ENCODE results near the gene KCNAB2.

KCNAB2 gene

GRCh38 chr1:6121021-6121421 is 75.3 kb downstream of the KCNAB2 start:
- H3K27me3 Mint-ChIP-seq: peaks cover 14% of the 10 kb centered on the region
- no peak overlapping the region for H3K4me3 Mint-ChIP-seq
- H3K4me1 Mint-ChIP-seq: no peaks in the 10 kb centered on the region
- ATAC-seq (no peak), DNase-seq (no peak)
- H3K27ac Mint-ChIP-seq: no peak overlapping the region
- H3K9me3 Mint-ChIP-seq: peaks cover 10 to 12% of the 10 kb centered on the region in 2 donors

GRCh38 chr1:6121651-6122370 is 76.1 kb downstream of the KCNAB2 start:
- H3K9me3 Mint-ChIP-seq: peaks cover 3 to 6% of the 10 kb centered on the region in 2 donors
- no peak overlapping the region for H3K4me3 Mint-ChIP-seq
- no peak overlapping the region for H3K27ac Mint-ChIP-seq
- H3K27me3 Mint-ChIP-seq: peaks cover 22% of the 10 kb centered on the region
- peaks cover 4% of the 10 kb centered on the region for H3K4me1 Mint-ChIP-seq
- ATAC-seq (no peak), DNase-seq (no peak)

DNA sequence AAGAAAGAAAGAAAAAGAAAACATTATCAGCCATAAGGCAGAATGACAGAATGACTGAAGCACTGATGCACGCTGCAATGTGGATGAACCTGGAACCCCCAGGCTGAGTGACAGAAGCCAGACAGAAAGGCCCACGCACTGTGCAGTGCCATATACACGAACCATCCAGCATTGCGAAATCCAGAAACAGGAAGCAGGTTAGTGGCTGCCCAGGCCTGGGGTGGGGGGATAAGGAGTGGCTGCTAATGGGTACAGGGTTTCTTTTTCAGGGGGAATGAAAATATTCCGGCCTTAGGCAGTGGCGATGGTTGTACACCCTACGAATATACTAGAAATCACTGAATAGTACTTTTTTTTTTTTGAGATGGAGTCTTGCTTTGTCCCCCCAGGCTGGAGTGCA is 77.4 kb downstream of the KCNAB2 start:
- ATAC-seq (no peak), DNase-seq (no peak)
- no peaks in the 10 kb centered on the region for H3K9me3 Mint-ChIP-seq
- no peak overlapping the region for H3K27ac Mint-ChIP-seq
- no peak overlapping the region for H3K4me3 Mint-ChIP-seq
- peaks cover 27% of the 10 kb centered on the region for H3K27me3 Mint-ChIP-seq
- H3K4me1 Mint-ChIP-seq: peaks cover 6% of the 10 kb centered on the region

DNA sequence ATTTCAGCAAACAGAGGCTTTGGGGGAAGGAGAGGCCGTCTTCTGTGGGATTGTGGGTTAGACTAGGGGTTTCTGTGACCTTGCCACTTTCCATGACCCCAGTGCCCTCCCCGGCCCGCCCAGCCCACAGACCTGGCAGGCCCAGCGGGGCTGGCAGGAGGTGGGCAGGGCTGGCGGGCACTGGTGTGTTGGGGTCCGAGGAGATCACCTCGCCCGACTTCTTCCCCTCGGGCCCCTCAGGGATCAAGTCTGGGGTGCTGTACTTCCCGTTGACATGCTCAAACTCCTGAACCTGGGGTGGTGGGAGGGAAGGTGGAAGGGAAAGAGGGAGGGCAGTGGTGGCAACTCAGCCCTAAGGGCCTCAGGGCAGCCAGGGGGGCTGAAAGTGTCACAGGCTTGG is 78.1 kb downstream of the KCNAB2 start:
- Mint-ChIP-seq H3K4me1 (peaks cover 6% of the 10 kb centered on the region), H3K4me3 (no peak overlapping the region), H3K27ac (no peak overlapping the region), H3K9me3 (no peaks in the 10 kb centered on the region), H3K27me3 (peaks cover 27% of the 10 kb centered on the region)
- no peak for ATAC-seq
- no peak for DNase-seq

DNA sequence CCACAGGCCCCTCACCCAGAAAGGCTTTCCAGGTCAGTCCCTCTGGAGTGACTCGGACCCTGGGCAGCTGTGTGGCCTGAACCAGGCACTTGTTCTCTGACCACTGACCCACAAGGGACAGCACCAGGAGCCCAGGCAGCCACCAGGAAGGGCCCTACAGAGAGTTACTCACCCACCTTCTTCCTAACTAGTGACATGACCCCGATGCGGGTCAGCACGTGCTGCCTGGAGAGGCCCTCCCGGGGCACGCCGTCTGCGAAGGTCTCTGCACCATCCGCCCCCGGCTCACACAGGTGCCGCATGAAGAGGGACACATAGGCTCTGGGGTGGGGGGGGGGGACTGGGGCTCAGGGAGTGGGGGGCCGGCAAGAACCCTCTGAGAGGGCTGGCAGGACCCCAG is 78.7 kb downstream of the KCNAB2 start:
- Mint-ChIP-seq H3K4me1 (peaks cover 6% of the 10 kb centered on the region), H3K9me3 (no peaks in the 10 kb centered on the region), H3K27ac (no peak overlapping the region), H3K4me3 (no peak overlapping the region), H3K27me3 (peaks cover 27% of the 10 kb centered on the region)
- DNase-seq (no peak), ATAC-seq (no peak)

DNA sequence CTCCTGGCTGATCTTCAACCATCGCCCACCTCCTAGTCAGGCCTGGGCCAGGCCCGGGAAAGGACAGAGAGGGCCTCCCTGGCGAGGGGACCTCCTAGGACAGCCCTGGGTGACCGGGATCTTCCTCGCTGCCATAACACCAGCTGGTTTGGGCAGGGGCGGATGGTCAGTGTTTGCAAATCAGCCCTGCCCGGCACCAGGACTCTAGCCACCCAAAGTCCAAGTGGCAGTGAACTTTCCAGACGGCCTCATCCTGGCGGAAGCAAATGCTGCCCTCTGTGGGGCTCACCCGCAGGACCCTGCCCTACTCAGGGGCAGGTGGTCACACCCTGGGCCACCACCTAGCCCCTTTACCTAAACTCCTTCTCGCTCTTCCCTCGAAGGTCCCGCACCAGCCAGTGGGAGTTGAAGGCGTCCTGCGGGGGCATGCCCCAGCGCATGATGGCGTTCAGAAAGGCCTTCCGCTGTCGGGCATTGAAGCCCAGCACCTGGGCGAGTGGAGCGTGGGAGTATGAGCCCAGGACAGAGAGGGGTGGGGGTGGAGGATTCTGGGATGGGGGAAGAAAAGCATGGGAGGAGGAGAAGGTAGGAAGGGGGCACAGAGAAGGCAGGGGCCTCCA is 79.2 kb downstream of the KCNAB2 start:
- ATAC-seq: no peak
- Mint-ChIP-seq H3K4me1 (peaks cover 6% of the 10 kb centered on the region), H3K9me3 (no peaks in the 10 kb centered on the region), H3K27me3 (peaks cover 27% of the 10 kb centered on the region), H3K27ac (no peak overlapping the region), H3K4me3 (no peak overlapping the region)
- no peak for DNase-seq

- Mint-ChIP-seq H3K4me1 (peaks cover 6% of the 10 kb centered on the region), H3K27ac (no peak overlapping the region), H3K4me3 (no peak overlapping the region), H3K9me3 (no peaks in the 10 kb centered on the region), H3K27me3 (peaks cover 27% of the 10 kb centered on the region)
- DNase-seq: no peak
- no peak for ATAC-seq
Measured at GRCh38 chr1:6125366-6125765, 79.7 kb downstream of the KCNAB2 start.

DNA sequence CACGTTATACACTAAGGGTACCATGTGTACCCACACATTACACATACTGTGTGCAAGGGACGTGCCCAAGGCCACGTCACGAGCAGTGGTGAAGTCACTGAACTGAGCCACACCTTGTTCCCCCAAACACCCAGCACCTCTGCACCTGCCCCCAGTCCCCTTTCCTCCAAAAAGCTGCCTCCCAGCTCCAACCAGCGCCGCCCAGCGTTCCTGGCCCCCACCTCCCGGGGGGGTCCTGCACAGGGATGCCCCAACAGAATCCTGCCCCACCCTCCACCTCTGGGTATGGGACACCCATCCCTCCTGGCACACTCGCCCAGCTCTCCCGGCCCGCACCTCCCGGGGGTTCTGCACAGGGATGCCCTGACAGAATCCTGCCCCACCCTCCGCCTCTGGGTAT is 80.3 kb downstream of the KCNAB2 start:
- Mint-ChIP-seq H3K9me3 (no peaks in the 10 kb centered on the region), H3K27me3 (peaks cover 27% of the 10 kb centered on the region), H3K4me3 (no peak overlapping the region), H3K4me1 (peaks cover 6% of the 10 kb centered on the region), H3K27ac (no peak overlapping the region)
- ATAC-seq (peak; percentile 40), DNase-seq (no peak)

DNA sequence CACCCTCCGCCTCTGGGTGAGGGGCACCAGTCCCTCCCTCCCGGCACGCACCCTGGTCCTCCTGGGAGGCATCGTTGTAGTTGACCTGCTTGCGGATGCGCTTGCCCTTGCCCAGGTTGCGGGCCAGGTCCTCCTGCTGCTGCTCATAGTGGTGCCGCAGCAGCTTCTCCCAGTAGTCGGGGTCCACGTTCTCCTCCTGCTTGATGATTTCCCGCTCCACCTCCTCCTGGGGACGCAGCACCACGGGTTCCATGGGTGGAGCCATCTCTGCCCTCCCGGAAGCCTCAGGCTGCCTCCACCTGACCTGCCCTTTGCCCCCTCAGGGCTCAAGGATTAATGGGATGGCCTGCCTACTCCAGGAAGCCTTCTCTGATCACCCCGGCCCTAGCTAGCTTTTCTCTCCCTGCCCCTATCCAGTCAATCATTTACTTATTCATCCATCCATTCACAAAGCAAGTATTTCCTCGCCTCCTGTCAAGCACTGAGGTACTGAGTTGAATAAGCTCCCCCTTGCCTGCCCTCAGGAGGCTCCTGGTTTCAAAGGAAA is 80.9 kb downstream of the KCNAB2 start:
- DNase-seq (no peak), ATAC-seq (no peak)
- Mint-ChIP-seq H3K4me3 (no peak overlapping the region), H3K27ac (no peak overlapping the region), H3K9me3 (peaks cover 0 to 1% of the 10 kb centered on the region in 2 donors), H3K27me3 (peaks cover 27% of the 10 kb centered on the region), H3K4me1 (peaks cover 6% of the 10 kb centered on the region)

- Mint-ChIP-seq H3K27ac (no peak overlapping the region), H3K27me3 (peaks cover 27% of the 10 kb centered on the region), H3K4me3 (no peak overlapping the region), H3K4me1 (peaks cover 6% of the 10 kb centered on the region), H3K9me3 (peaks cover 0 to 10% of the 10 kb centered on the region in 2 donors)
- DNase-seq: peak; percentile 45 to 53
- ATAC-seq: peak; percentile 82
Measured at GRCh38 chr1:6127587-6128163, 82.0 kb downstream of the KCNAB2 start.

- Mint-ChIP-seq H3K4me3 (no peak overlapping the region), H3K4me1 (peaks cover 6% of the 10 kb centered on the region), H3K9me3 (peaks cover 0 to 10% of the 10 kb centered on the region in 2 donors), H3K27ac (no peak overlapping the region), H3K27me3 (peaks cover 27% of the 10 kb centered on the region)
- DNase-seq (no peak), ATAC-seq (no peak)
Measured at GRCh38 chr1:6128276-6129081, 82.8 kb downstream of the KCNAB2 start.

- no peak for DNase-seq
- H3K27ac Mint-ChIP-seq: no peak overlapping the region
- peaks cover 27% of the 10 kb centered on the region for H3K27me3 Mint-ChIP-seq
- ATAC-seq: no peak
- H3K9me3 Mint-ChIP-seq: peaks cover 0 to 10% of the 10 kb centered on the region in 2 donors
- no peak overlapping the region for H3K4me3 Mint-ChIP-seq
- H3K4me1 Mint-ChIP-seq: peaks cover 6% of the 10 kb centered on the region
Measured at GRCh38 chr1:6129313-6129712, 83.6 kb downstream of the KCNAB2 start.

DNA sequence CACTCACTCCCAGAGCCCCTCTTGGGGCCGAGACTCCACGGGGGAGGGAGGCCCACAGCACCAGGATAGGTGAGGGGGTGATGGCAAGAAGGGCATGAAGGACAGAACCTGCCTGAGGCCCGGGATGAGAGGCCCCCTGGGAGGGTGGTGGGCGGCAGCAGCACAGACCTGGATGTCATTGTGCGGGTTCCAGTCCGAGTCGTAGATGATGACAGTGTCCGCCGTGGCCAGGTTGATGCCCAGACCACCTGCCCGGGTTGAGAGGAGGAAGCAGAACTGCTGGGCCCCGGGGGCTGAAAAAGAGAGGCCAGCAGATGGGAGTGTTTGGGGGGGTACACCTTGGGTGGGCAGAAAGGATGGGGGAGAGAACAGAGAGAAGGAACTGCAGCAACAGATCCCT is 84.3 kb downstream of the KCNAB2 start:
- ATAC-seq: no peak
- Mint-ChIP-seq H3K4me1 (peaks cover 6% of the 10 kb centered on the region), H3K9me3 (peaks cover 0 to 10% of the 10 kb centered on the region in 2 donors), H3K27ac (no peak overlapping the region), H3K4me3 (no peak overlapping the region), H3K27me3 (peaks cover 23% of the 10 kb centered on the region)
- no peak for DNase-seq

DNA sequence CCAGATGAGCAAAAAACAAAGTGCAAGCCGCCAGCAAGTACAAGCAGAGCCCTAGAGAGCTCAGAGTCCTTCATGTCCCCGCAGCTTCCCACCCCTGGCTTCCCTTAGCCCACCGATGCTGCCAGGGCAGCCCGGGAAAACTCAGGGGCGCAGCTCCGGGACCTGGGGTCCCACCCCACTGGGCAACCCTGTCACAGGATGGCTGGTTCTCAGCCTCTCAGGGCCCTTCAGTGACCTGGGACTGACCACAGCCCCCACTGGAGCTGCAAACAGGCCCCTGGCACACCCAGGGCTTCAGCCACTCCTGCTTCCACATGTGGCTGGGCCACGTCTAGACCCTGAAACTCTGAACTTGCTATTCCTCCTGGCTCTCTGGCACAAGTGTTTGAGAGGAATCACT is 84.9 kb downstream of the KCNAB2 start:
- Mint-ChIP-seq H3K27ac (no peak overlapping the region), H3K4me1 (peaks cover 6% of the 10 kb centered on the region), H3K4me3 (no peak overlapping the region), H3K9me3 (peaks cover 0 to 10% of the 10 kb centered on the region in 2 donors), H3K27me3 (peaks cover 17% of the 10 kb centered on the region)
- ATAC-seq (no peak), DNase-seq (no peak)

GRCh38 chr1:6131561-6131960 is 85.9 kb downstream of the KCNAB2 start:
- DNase-seq (no peak), ATAC-seq (no peak)
- Mint-ChIP-seq H3K4me1 (peaks cover 5% of the 10 kb centered on the region), H3K27ac (no peak overlapping the region), H3K9me3 (peaks cover 0 to 10% of the 10 kb centered on the region in 2 donors), H3K27me3 (peaks cover 8% of the 10 kb centered on the region), H3K4me3 (no peak overlapping the region)

Measured in stimulated activated naive CD8-positive, alpha-beta T cell treated with anti-CD3 and anti-CD28 coated beads, Interleukin-15, amount 100 ng/mL, for 72 hours (primary cell).